ENCODE results near the gene FERMT3. TPM values are rescaled to one million over a fixed set of nuclear protein-coding genes. Genes with fewer than 3 reads are reported as not detected.

Gene FERMT3
- total RNA-seq, 6 experiments from 2014 or later, result 5.1 to 17.3 (median 8.1) TPM

DNA sequence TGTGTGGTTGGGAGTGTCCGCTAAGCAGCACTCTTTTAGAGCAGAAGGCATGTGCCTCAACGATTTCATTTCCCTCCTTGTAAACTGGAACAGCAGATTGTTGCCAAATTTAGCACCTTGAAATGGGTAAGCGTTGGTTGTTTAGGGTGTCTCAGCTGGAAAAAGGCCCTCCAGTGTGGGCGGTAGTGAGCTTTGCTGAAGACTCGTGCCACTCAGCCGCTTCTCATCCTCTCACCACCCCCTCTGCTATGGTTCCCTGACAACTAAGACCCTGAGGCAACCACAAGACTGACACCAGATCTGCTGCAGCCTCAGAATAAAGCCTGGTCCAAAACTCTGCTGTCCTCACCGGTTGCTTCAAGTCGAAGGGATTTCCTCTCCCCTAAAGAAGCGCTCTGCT is 9.9 kb upstream of the FERMT3 start:
- intact Hi-C loops (cut with DNase I), result no loop called here
- no peak overlapping the region for H3K4me3 ChIP-seq
- DNase-seq, result no peak

DNA sequence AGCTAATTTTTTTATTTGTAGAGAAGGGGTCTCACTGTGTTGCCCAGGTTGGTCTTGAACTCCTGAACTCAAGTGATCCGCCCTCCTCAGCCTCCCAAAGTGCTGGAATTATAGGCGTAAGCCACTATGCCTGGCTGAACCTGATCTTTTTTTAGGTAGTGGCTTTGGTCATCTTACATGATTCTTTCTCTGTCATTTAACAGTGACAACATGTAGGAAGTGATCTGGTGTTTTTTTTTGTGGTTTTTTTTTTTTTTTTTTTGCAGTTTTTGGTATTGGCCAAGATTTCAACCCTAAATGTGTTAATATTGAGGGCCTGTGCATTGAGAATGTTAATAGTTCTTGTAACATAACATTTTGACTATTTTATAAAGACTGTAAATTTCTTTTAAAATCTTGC is 8.0 kb upstream of the FERMT3 start:
- H3K27me3 ChIP-seq, result no peaks in the 10 kb centered on the region
- TF ChIP-seq, protein P1, sequence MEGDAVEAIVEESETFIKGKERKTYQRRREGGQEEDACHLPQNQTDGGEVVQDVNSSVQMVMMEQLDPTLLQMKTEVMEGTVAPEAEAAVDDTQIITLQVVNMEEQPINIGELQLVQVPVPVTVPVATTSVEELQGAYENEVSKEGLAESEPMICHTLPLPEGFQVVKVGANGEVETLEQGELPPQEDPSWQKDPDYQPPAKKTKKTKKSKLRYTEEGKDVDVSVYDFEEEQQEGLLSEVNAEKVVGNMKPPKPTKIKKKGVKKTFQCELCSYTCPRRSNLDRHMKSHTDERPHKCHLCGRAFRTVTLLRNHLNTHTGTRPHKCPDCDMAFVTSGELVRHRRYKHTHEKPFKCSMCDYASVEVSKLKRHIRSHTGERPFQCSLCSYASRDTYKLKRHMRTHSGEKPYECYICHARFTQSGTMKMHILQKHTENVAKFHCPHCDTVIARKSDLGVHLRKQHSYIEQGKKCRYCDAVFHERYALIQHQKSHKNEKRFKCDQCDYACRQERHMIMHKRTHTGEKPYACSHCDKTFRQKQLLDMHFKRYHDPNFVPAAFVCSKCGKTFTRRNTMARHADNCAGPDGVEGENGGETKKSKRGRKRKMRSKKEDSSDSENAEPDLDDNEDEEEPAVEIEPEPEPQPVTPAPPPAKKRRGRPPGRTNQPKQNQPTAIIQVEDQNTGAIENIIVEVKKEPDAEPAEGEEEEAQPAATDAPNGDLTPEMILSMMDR (IDR thresholded peaks at IDR 0.05), result no peak
- no peak for TF ChIP-seq POLR2A (IDR thresholded peaks at IDR 0.05)
- no peak overlapping the region for H3K4me3 ChIP-seq
- DNase-seq (no peak), ATAC-seq (no peak)
- 100% methylated on average over 1 of the region's 2 CpGs for WGBS (ENCODE audit: insufficient coverage, low coverage, low lambda C conversion rate, missing lambda C conversion rate)
- no peaks in the 10 kb centered on the region for H3K4me1 ChIP-seq
- H3K9me3 ChIP-seq, result no peaks in the 10 kb centered on the region
- peaks cover 15 to 95% (median 58%) of the 10 kb centered on the region in 4 donors for H3K36me3 ChIP-seq
- H3K27ac ChIP-seq, result no peak overlapping the region
- intact Hi-C loops (cut with DNase I), result no loop called here

More for the DNA sequence above, 9.9 kb upstream of the FERMT3 start:
- Histone ChIP-seq H3K9me3 (no peaks in the 10 kb centered on the region), H3K27ac (no peak overlapping the region), H3K4me1 (no peaks in the 10 kb centered on the region), H3K27me3 (no peaks in the 10 kb centered on the region), H3K36me3 (peaks cover 7 to 88% (median 53%) of the 10 kb centered on the region in 4 donors)
- TF ChIP-seq POLR2A (IDR thresholded peaks at IDR 0.05), result no peak
- TF ChIP-seq, protein P1 (IDR thresholded peaks at IDR 0.05), result no peak
- 100% methylated on average over 1 of the region's 9 CpGs for WGBS (ENCODE audit: insufficient coverage, low coverage, low lambda C conversion rate, missing lambda C conversion rate)
- ATAC-seq, result no peak

DNA sequence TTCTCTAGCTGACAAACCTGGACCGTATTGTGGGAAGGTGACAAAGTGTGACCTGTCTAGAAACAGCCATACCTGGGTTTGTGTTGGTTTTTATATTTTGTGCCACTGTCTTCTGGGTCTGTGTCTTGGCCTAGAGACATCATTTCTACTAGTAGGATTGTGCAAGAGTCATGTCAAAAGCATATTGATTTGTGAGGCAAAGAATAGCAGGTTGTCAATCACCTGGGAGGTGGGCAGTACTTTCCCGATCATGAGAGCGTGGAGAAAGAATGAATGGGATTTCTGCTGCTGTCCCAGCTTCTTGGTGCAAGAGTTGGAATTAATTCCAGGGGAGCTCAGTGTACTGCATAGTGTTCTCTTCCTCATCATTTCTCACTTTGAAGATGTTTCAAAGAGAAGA is 5.0 kb upstream of the FERMT3 start:
- 35% methylated on average over 3 of the region's 3 CpGs for WGBS (ENCODE audit: insufficient coverage, low coverage, low lambda C conversion rate, missing lambda C conversion rate)
- no peak for TF ChIP-seq POLR2A (IDR thresholded peaks at IDR 0.05)
- TF ChIP-seq, protein P1 (IDR thresholded peaks at IDR 0.05), result no peak
- Histone ChIP-seq H3K27me3 (no peaks in the 10 kb centered on the region), H3K27ac (no peak overlapping the region), H3K36me3 (peaks cover 12 to 90% (median 41%) of the 10 kb centered on the region in 4 donors), H3K4me3 (no peak overlapping the region), H3K4me1 (no peaks in the 10 kb centered on the region), H3K9me3 (no peaks in the 10 kb centered on the region)
- intact Hi-C loops (cut with DNase I), result no loop called here
- peak in 1 of 4 donors; percentile 41 for ATAC-seq
- DNase-seq, result no peak

DNA sequence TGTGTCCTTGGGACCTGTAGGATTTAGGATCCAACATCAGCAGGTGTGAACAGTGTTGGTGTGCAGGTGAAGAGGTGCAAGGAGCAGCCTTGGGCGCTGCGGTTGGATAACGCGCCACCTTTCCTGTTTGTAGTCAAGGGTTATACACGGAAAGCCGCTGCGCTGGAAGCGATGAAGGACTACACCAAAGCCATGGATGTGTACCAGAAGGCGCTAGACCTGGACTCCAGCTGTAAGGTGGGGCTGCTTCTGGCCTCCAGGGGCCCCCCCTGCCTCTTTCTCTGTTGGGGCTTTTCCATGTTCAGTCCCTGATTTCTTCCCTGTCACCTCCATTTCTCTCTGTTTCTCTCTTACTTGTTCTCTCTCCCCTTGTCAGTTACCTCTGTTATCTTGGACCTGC is 3.5 kb upstream of the FERMT3 start:
- TF ChIP-seq POLR2A (IDR thresholded peaks at IDR 0.05), result no peak
- TF ChIP-seq, protein P1 (IDR thresholded peaks at IDR 0.05), result no peak
- H3K27ac ChIP-seq, result no peak overlapping the region
- ATAC-seq, result no peak
- H3K4me3 ChIP-seq, result no peak overlapping the region
- H3K36me3 ChIP-seq, result peaks cover 12 to 80% (median 29%) of the 10 kb centered on the region in 4 donors
- no peaks in the 10 kb centered on the region for H3K4me1 ChIP-seq
- WGBS (ENCODE audit: insufficient coverage, low coverage, low lambda C conversion rate, missing lambda C conversion rate), result 33% methylated on average over 1 of the region's 9 CpGs
- intact Hi-C loops (cut with DNase I), result no loop called here
- no peaks in the 10 kb centered on the region for H3K9me3 ChIP-seq
- no peaks in the 10 kb centered on the region for H3K27me3 ChIP-seq
- no peak for DNase-seq
